NCI-H1436 (cell line): Measurements from ENCODE around the gene APOL1.
"Not testable (repeated sequence)": the region's sequence is repeated elsewhere in the genome, so short reads cannot be mapped to it uniquely, and the experiment has no call there.

Experiments used
- DNase-seq: peaks from one replicate; lab custom pipeline; 2025; lab: John Stamatoyannopoulos, UW

Gene APOL1

GRCh38 chr22:36225333-36225922 lies 27.5 kb upstream of the APOL1 start:
- no peak for DNase-seq

GRCh38 chr22:36226189-36226588 lies 26.7 kb upstream of the APOL1 start:
- no peak for DNase-seq

GRCh38 chr22:36227396-36227795 lies 25.5 kb upstream of the APOL1 start:
- DNase-seq: no peak

- DNase-seq: no peak
Measured at GRCh38 chr22:36227806-36228205, 25.1 kb upstream of the APOL1 start.

- not testable (repeated sequence) for DNase-seq
Measured at GRCh38 chr22:36228369-36228768, 24.6 kb upstream of the APOL1 start.

- DNase-seq: no peak
Measured at GRCh38 chr22:36228944-36229343, 24.0 kb upstream of the APOL1 start.

- not testable (repeated sequence) for DNase-seq
Measured at GRCh38 chr22:36229649-36230048, 23.3 kb upstream of the APOL1 start.

GRCh38 chr22:36231051-36231450 lies 21.9 kb upstream of the APOL1 start:
- not testable (repeated sequence) for DNase-seq

- DNase-seq: no peak
Measured at GRCh38 chr22:36232715-36233401, 20.1 kb upstream of the APOL1 start.

GRCh38 chr22:36233796-36234195 lies 19.1 kb upstream of the APOL1 start:
- DNase-seq: no peak

GRCh38 chr22:36234213-36234612 lies 18.7 kb upstream of the APOL1 start:
- DNase-seq: no peak

GRCh38 chr22:36234919-36235318 lies 18.0 kb upstream of the APOL1 start:
- no peak for DNase-seq

- no peak for DNase-seq
Measured at GRCh38 chr22:36235585-36235984, 17.3 kb upstream of the APOL1 start.

- no peak for DNase-seq
Measured at GRCh38 chr22:36236388-36237319, 16.3 kb upstream of the APOL1 start.

GRCh38 chr22:36237462-36238372 lies 15.2 kb upstream of the APOL1 start:
- DNase-seq: no peak

- DNase-seq: peak; percentile 17
Measured at GRCh38 chr22:36238373-36239149, 14.4 kb upstream of the APOL1 start.

- DNase-seq: no peak
Measured at GRCh38 chr22:36239150-36239400, 13.9 kb upstream of the APOL1 start.

- peak; percentile 77 for DNase-seq
Measured at GRCh38 chr22:36239401-36240171, 13.3 kb upstream of the APOL1 start, which contains the start of gene APOL2. TSS of gene APOL2 (minus strand) at chr22:36239527. CDS start at chr22:36233162, 6,365 bp downstream.

GRCh38 chr22:36243986-36244385 lies 8.9 kb upstream of the APOL1 start:
- DNase-seq: no peak
